GM19452 (cell line): ENCODE measurements around the gene LCE2A.

ENCODE experiments used
- ATAC-seq: cut with Tn5 transposase; IDR thresholded peaks from one replicate; pipeline ENCODE4 v1.9.1; 2021; ENCODE audit not compliant: unreplicated experiment

The LCE2A gene

GRCh38 chr1:152741656-152742055 lies 43.5 kb downstream of the LCE2A start:
- ATAC-seq: no peak

GRCh38 chr1:152743371-152744145 lies 45.4 kb downstream of the LCE2A start:
- ATAC-seq: no peak

GRCh38 chr1:152745289-152745704 lies 47.2 kb downstream of the LCE2A start:
- no peak for ATAC-seq

- ATAC-seq: no peak
Observed at GRCh38 chr1:152745765-152746444, 47.8 kb downstream of the LCE2A start.

- ATAC-seq: no peak
Observed at GRCh38 chr1:152747831-152748230, 49.7 kb downstream of the LCE2A start.
